LNCaP clone FGC (cell line): Measurements from ENCODE around the gene DLX6.

Experiments used
- DNase-seq: peaks from one replicate; pipeline ENCODE4 v3.0.0-alpha.2; 2011; ENCODE audit warnings: low read depth
- H3K4me3 ChIP-seq: 2 replicates; pipeline ENCODE4 v1.5.1; 2011; ENCODE audit warnings: mild to moderate bottlenecking, low read depth, low read length, control low read depth
- CTCF ChIP-seq: IDR thresholded peaks from 2 replicates; pipeline ENCODE4 v1.5.1; 2012; ENCODE audit warnings: mild to moderate bottlenecking; ENCODE audit not compliant: control insufficient read depth, insufficient read depth; ENCODE audit errors: extremely low read depth

The DLX6 gene

DNA sequence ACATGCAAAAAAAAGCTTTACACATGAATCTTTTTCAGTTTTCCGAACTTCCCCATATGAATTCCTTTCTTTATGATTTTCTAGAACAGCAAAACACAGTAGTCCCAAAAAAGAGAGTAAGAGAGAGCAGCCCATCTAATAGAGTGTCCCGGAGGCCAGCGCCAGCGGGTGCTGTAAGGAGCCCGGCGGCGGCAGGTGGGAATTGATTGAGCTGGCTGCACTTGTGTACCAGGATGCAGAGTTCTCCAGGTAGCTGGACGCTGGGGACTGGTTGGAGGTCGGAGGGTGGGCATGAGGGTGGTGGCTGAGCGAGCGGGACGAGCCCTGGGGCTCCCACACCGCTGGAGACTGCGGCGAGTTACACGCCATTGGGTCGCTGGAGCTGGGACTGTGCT lies 15.2 kb downstream of the DLX6 start:
- TF ChIP-seq CTCF = no peak
- no peak for DNase-seq
- no peak overlapping the region for H3K4me3 ChIP-seq

DNA sequence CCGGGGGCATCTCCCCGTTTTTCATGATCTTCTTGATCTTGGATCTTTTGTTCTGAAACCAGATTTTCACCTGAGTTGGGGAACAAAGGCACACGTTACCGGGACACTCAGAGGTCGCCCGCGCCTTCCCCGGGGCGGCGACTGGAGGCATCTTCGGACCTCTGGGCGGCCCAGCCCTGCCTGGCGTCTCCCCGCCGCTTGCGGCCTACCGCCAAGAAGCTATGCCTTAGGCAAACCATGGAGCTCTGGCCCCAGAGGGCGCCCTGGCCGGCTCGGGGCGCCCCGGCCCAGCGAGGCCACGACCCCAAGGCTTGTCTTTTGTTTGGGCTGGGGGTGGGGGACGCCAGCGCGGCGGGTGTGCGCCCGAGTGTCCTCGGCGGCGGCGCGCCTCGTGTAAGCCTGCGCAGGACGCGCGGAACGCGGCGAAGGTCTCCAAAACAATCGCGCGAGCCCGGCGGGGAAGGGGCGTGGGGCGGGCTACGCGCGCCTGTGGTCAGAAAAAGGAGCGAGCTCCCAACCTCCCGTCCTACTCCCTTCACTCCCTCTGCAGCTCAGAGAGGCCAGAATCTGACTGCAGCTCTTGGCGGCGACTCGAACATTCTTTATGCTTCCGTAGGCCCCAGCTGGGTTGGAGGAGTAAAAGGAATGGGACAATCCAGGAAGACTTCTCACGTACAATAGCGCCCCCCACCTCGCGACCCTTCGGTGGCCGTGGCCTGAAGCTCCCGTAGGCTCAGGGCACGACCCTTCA lies 15.8 kb downstream of the DLX6 start:
- no peak overlapping the region for H3K4me3 ChIP-seq
- no peak for DNase-seq
- TF ChIP-seq CTCF = no peak

- no peak overlapping the region for H3K4me3 ChIP-seq
- no peak for TF ChIP-seq CTCF
- no peak for DNase-seq
These were observed 16.6 kb downstream of the DLX6 start for GRCh38 chr7:97021747-97022490.

GRCh38 chr7:97022491-97023306 lies 17.3 kb downstream of the DLX6 start:
- no peak for DNase-seq
- H3K4me3 ChIP-seq = no peak overlapping the region

DNA sequence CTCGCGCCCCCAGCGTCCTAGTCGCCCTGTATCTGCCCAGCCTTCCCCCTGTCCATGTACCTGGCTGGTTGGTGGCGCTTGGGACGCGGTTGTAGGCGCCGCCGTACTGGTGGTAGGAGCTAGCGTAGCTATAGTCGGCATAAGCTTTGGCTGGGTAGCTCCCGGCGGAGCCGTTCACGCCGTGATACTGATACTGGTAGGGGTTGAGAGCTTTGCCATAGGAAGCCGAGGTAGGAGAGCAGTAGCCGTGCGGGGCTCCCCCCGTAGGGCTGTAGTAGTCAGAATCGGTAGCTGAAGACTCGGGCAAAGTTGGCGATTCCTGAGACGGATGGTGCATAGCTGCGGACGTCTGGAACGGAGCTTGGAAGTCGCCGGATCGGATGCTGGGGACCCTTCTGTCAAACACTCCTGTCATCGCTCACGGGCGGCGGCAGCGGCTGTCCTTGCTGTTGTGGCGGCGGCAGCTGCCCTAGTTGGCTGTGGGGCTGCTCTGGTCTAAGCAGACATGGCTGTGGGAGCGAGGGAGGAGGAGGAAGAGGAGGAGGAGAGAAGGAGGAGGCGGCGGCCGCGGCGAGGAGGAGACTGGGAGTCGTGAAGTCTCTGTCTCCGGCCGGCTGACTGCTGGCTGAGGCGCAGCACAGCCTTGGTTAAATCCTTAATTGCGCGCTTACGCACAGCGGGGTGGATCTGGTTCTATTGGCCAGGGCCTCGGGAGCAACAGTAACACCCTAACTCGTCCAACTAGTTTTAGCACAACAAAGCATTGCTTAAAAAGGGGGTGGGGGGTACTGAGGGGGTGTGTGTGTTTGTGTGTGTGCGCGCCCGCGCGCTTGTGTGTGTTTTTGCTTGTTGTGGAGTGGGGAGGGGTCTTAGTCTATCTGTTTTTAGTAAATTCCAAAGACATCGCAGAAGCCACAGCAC lies 19.1 kb downstream of the DLX6 start, which contains the start of gene DLX5:
Gene DLX5, minus strand, starts transcription at position 623 of the 921 bp plus-strand sequence. Its CDS starts 208 bp downstream, at position 415.
- no peak for DNase-seq
- no peak for TF ChIP-seq CTCF
- peak within 1 kb of the TSS; percentile 31 for H3K4me3 ChIP-seq

More at GRCh38 chr7:97022491-97023306, 17.3 kb downstream of the DLX6 start:
- TF ChIP-seq CTCF = no peak

DNA sequence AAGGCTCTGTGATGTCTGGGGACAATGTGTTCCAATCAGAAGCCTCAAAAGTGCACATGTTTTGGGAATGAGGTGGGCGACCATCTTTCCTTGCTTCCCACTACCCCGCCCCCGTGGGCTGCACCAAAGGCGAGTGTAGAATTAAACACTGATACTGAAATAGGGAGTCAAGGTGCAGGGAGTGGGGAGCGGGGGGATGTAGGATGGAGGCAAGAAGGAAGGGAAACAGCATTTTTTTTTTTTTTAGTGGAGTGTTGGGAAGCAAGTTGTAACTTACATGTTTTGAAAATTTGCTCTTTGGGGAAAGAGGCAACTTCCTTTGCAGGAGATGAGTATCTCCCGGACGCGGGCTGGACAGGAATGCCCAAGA lies 19.8 kb downstream of the DLX6 start:
- no peak overlapping the region for H3K4me3 ChIP-seq

More for the DNA sequence above, 19.8 kb downstream of the DLX6 start:
- TF ChIP-seq CTCF = no peak
- DNase-seq = no peak
